ENCODE results near the gene LGALS16. TPM values are rescaled to one million over a fixed set of nuclear protein-coding genes. Genes with fewer than 3 reads are reported as not detected.

LGALS16 gene
- total RNA-seq, 4 donors from 2014 or later, result not detected

GRCh38 chr19:39709026-39709872 lies 53.5 kb downstream of the LGALS16 start:
- DNase-seq (ENCODE audit: low spot score in 2 of 2), result no peak
- Histone ChIP-seq H3K9me3 (no peaks in the 10 kb centered on the region), H3K27me3 (no peaks in the 10 kb centered on the region), H3K36me3 (no peaks in the 10 kb centered on the region), H3K4me1 (no peaks in the 10 kb centered on the region), H3K4me3 (no peak overlapping the region), H3K27ac (no peak overlapping the region)
- TF ChIP-seq POLR2A (IDR thresholded peaks at IDR 0.05), result no peak
- TF ChIP-seq EP300 (IDR thresholded peaks at IDR 0.05), result no peak
- 81% methylated on average over 5 of the region's 5 CpGs for WGBS

Other genes with a start within 250 kb of the LGALS16 start
- gene ZFP36, start 249.1 kb upstream of the LGALS16 start, total RNA-seq, result 100 to 1,000 TPM; 426 to 850 (median 540) TPM
- gene PLEKHG2, start 243.2 kb upstream of the LGALS16 start, total RNA-seq, result 10 to 100 TPM in 1 of 4 donors, 1 to 10 TPM in 3; 6.4 to 29.9 (median 7.7) TPM
- 1,000 to 10,000 TPM; 1,096 to 2,035 (median 1,787) TPM for gene RPS16, start 220.0 kb upstream of the LGALS16 start, total RNA-seq
- gene SUPT5H, start 210.3 kb upstream of the LGALS16 start, total RNA-seq, result 100 to 1,000 TPM in 1 of 4 donors, 10 to 100 TPM in 3; 59.4 to 135 (median 75.4) TPM
- 10 to 100 TPM; 44.9 to 57.9 (median 50.6) TPM for gene TIMM50, start 175.1 kb upstream of the LGALS16 start, total RNA-seq
- not detected for gene DLL3, start 157.0 kb upstream of the LGALS16 start, total RNA-seq
- not detected for gene SELENOV, start 140.8 kb upstream of the LGALS16 start, total RNA-seq
- gene EID2B, start 123.1 kb upstream of the LGALS16 start, total RNA-seq, result 1 to 10 TPM in 2 of 4 donors, under 1 TPM in 2; 0.80 to 2.4 (median 1.2) TPM
- gene EID2, start 115.8 kb upstream of the LGALS16 start, total RNA-seq, result 10 to 100 TPM in 2 of 4 donors, 1 to 10 TPM in 2; 7.5 to 14.5 (median 12.1) TPM
- gene LGALS13, start 53.4 kb upstream of the LGALS16 start, total RNA-seq, result not detected
- not detected for gene LGALS14, start 48.6 kb downstream of the LGALS16 start, total RNA-seq
- gene CLC, start 82.1 kb downstream of the LGALS16 start, total RNA-seq, result not detected
- gene LEUTX, start 122.9 kb downstream of the LGALS16 start, total RNA-seq, result not detected
- 10 to 100 TPM; 17.9 to 31.7 (median 24.2) TPM for gene DYRK1B, start 178.2 kb downstream of the LGALS16 start, total RNA-seq
- gene FBL, start 190.5 kb downstream of the LGALS16 start, total RNA-seq, result 100 to 1,000 TPM; 193 to 333 (median 273) TPM

Data from suprapubic skin (tissue), 4 donors.